Measurements from ENCODE around the gene PMP22. TPM values are rescaled to one million over a fixed set of nuclear protein-coding genes. Genes with fewer than 3 reads are reported as not detected.

Gene PMP22
- total RNA-seq, 1 donor from 2014 or later, result 0.93 TPM

GRCh38 chr17:15256689-15257088, 8.4 kb downstream of the PMP22 start:
- no peak overlapping the region for H3K27ac Mint-ChIP-seq
- H3K27me3 Mint-ChIP-seq, result peaks cover 61% of the 10 kb centered on the region
- H3K4me1 Mint-ChIP-seq (ENCODE audit: low read depth), result no peaks in the 10 kb centered on the region
- DNase-seq (ENCODE audit: low spot score, unreplicated experiment), result no peak
- no peaks in the 10 kb centered on the region for H3K36me3 Mint-ChIP-seq (ENCODE audit: insufficient read depth)
- no peaks in the 10 kb centered on the region for H3K9me3 Mint-ChIP-seq (ENCODE audit: low read depth)
- TF ChIP-seq CTCF (IDR thresholded peaks at IDR 0.05; ENCODE audit: unreplicated experiment), result no peak
- H3K4me3 Mint-ChIP-seq (ENCODE audit: low read depth), result no peak overlapping the region

GRCh38 chr17:15255713-15256454, 9.2 kb downstream of the PMP22 start:
- Mint-ChIP-seq H3K27me3 (peaks cover 53% of the 10 kb centered on the region), H3K9me3 (ENCODE audit: low read depth) (no peaks in the 10 kb centered on the region), H3K4me3 (ENCODE audit: low read depth) (no peak overlapping the region), H3K36me3 (ENCODE audit: insufficient read depth) (no peaks in the 10 kb centered on the region), H3K4me1 (ENCODE audit: low read depth) (no peaks in the 10 kb centered on the region), H3K27ac (peak overlapping the region; percentile 26)
- no peak for DNase-seq (ENCODE audit: low spot score, unreplicated experiment)
- TF ChIP-seq CTCF (IDR thresholded peaks at IDR 0.05; ENCODE audit: unreplicated experiment), result no peak

GRCh38 chr17:15250135-15250860, 14.8 kb downstream of the PMP22 start:
- H3K4me1 Mint-ChIP-seq (ENCODE audit: low read depth), result no peaks in the 10 kb centered on the region
- no peaks in the 10 kb centered on the region for H3K9me3 Mint-ChIP-seq (ENCODE audit: low read depth)
- peaks cover 10% of the 10 kb centered on the region for H3K27me3 Mint-ChIP-seq
- DNase-seq (ENCODE audit: low spot score, unreplicated experiment), result no peak
- TF ChIP-seq CTCF (IDR thresholded peaks at IDR 0.05; ENCODE audit: unreplicated experiment), result no peak
- no peak overlapping the region for H3K4me3 Mint-ChIP-seq (ENCODE audit: low read depth)
- no peaks in the 10 kb centered on the region for H3K36me3 Mint-ChIP-seq (ENCODE audit: insufficient read depth)
- no peak overlapping the region for H3K27ac Mint-ChIP-seq

GRCh38 chr17:15249487-15249886, 15.6 kb downstream of the PMP22 start:
- Mint-ChIP-seq H3K4me1 (ENCODE audit: low read depth) (no peaks in the 10 kb centered on the region), H3K27me3 (peaks cover 10% of the 10 kb centered on the region), H3K4me3 (ENCODE audit: low read depth) (no peak overlapping the region), H3K27ac (no peak overlapping the region), H3K36me3 (ENCODE audit: insufficient read depth) (no peaks in the 10 kb centered on the region), H3K9me3 (ENCODE audit: low read depth) (no peaks in the 10 kb centered on the region)
- TF ChIP-seq CTCF (IDR thresholded peaks at IDR 0.05; ENCODE audit: unreplicated experiment), result no peak
- DNase-seq (ENCODE audit: low spot score, unreplicated experiment), result no peak

- Mint-ChIP-seq H3K4me3 (ENCODE audit: low read depth) (no peak overlapping the region), H3K4me1 (ENCODE audit: low read depth) (no peaks in the 10 kb centered on the region), H3K27ac (no peak overlapping the region), H3K27me3 (peaks cover 2% of the 10 kb centered on the region), H3K9me3 (ENCODE audit: low read depth) (peaks cover 3% of the 10 kb centered on the region), H3K36me3 (ENCODE audit: insufficient read depth) (no peaks in the 10 kb centered on the region)
- TF ChIP-seq CTCF (IDR thresholded peaks at IDR 0.05; ENCODE audit: unreplicated experiment), result peak; percentile 59
- no peak for DNase-seq (ENCODE audit: low spot score, unreplicated experiment)
These were observed 17.1 kb downstream of the PMP22 start for GRCh38 chr17:15247891-15248529.
